Psoas muscle (tissue), 8 donors: Measurements from ENCODE around the gene TPPP3. TPM values are rescaled to one million over a fixed set of nuclear protein-coding genes. Genes with fewer than 3 reads are reported as not detected.

ENCODE experiments used
- ATAC-seq, 4 donors: fragments of 200-7000 bp; cut with Tn5 transposase; one replicate each; pipeline ENCODE4 v1.9.1; 2020; ENCODE audit warnings: moderate library complexity in 3 of 4, mild to moderate bottlenecking in 2 of 4
- DNase-seq, 2 donors: peaks; one replicate each; pipeline ENCODE4 v3.0.0-alpha.2; 2020
- H3K27ac ChIP-seq: fragments of 200-600 bp; one replicate; pipeline ENCODE4 v1.8.0; 2022
- H3K27me3 ChIP-seq, 3 donors: fragments of 200-600 bp in 1 of 3; one replicate each; pipeline versions ENCODE4 v1.6.1 to v1.8.0; 2013 to 2022; ENCODE audit warnings: low read length in 2 of 3, mild to moderate bottlenecking in 2 of 3, moderate library complexity in 1 of 3; ENCODE audit not compliant: insufficient read depth in 3 of 3
- H3K36me3 ChIP-seq, 2 donors: fragments of 200-600 bp in 1 of 2; one replicate each; pipeline versions ENCODE4 v1.6.1 to v1.8.0; 2013 to 2022; ENCODE audit warnings: low read depth in 1 of 2, mild to moderate bottlenecking in 1 of 2, moderate library complexity in 1 of 2; ENCODE audit not compliant: insufficient read depth in 1 of 2
- H3K4me1 ChIP-seq: fragments of 200-600 bp; one replicate; pipeline ENCODE4 v1.8.0; 2022
- H3K4me3 ChIP-seq: fragments of 200-600 bp; one replicate; pipeline ENCODE4 v1.8.0; 2022; ENCODE audit warnings: mild to moderate bottlenecking
- H3K9me3 ChIP-seq: fragments of 200-600 bp; one replicate; pipeline ENCODE4 v1.8.0; 2022
- WGBS, 3 donors: extraction: QIAGEN DNeasy Blood & Tissue Kit; methylation state at CpG; one replicate each; pipeline versions ENCODE4 v1.1.6 to v1.1.7; 2013; 5-methylcytosine and 5-hydroxymethylcytosine counted together
- intact Hi-C, 2 donors: fragments of 100-400 bp; cut with DNase I; formaldehyde crosslinking; loops; one replicate each; pipeline versions ENCODE4 v1.11.0 to v1.14.2; 2022
- polyA plus RNA-seq, 3 donors: library from polyadenylated mRNA; stranded (reverse); fragments of 200-250 nt; gene quantifications; one replicate each; pipeline ENCODE4 v1.2.3, GENCODE V29; 2013
- total RNA-seq, 4 donors: library from RNA; stranded (reverse); fragmentation: NEBNext Ultra II Directional in 2 of 4; extraction: Animal tissue kit (Norgen Biotek cat#: 25700) in 2 of 4; gene quantifications; one replicate each; pipeline versions ENCODE4 v1.2.1 to v1.2.4, GENCODE V29; 2021 to 2023
- TF ChIP-seq, protein P1 (sequence below): fragments of 200-600 bp; IDR thresholded peaks from one replicate; pipeline ENCODE4 v1.8.0; 2022; ENCODE audit warnings: antibody characterized with exemption
- donor health status: healthy with polysubstance abuse.
- donor health status: DM: no; HTN: no; CAD: no; lungs with moderate emphysema.
- donor health status: Bipolar disorder and iron deficiency.
- donor health status: healthy.
- donor health status: DM: yes; HTN: yes; CAD: no.
- donor health status: DM: no; HTN: no; CAD: no.
- donor health status: DM: no; HTN: no; CAD: no.
- donor health status: DM: yes; HTN: yes; CAD: no.

The TPPP3 gene
- total and polyA plus RNA-seq, 7 donors: 5.3 to 36.4 (median 21.4) TPM

DNA sequence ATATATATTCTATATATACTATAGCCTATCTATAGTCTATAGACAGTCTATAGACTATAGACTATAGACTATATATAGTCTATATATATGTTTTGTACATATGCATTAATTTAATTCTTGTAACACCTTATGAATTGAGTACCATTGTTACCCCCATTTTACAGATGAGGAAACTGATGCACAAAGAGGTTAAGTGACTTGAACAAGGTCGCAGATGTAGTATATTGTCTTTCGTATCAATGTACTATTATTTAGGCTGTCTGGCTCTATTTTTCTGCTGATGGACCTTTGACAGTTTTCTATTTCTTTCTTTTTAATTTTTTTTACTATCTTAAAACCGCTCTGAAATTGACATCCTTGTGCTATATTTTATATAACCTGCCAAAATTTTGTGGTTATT lies 52.0 kb downstream of the TPPP3 start:
- H3K4me3 ChIP-seq: no peak overlapping the region

More for the DNA sequence above, 52.0 kb downstream of the TPPP3 start:
- TF ChIP-seq, protein P1, sequence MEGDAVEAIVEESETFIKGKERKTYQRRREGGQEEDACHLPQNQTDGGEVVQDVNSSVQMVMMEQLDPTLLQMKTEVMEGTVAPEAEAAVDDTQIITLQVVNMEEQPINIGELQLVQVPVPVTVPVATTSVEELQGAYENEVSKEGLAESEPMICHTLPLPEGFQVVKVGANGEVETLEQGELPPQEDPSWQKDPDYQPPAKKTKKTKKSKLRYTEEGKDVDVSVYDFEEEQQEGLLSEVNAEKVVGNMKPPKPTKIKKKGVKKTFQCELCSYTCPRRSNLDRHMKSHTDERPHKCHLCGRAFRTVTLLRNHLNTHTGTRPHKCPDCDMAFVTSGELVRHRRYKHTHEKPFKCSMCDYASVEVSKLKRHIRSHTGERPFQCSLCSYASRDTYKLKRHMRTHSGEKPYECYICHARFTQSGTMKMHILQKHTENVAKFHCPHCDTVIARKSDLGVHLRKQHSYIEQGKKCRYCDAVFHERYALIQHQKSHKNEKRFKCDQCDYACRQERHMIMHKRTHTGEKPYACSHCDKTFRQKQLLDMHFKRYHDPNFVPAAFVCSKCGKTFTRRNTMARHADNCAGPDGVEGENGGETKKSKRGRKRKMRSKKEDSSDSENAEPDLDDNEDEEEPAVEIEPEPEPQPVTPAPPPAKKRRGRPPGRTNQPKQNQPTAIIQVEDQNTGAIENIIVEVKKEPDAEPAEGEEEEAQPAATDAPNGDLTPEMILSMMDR: no peak
- Histone ChIP-seq H3K4me1 (no peaks in the 10 kb centered on the region), H3K27ac (no peak overlapping the region), H3K9me3 (no peaks in the 10 kb centered on the region), H3K27me3 (no peaks in the 10 kb centered on the region), H3K36me3 (no peaks in the 10 kb centered on the region)
- WGBS, 3 donors: 89 to 96% (median 93%) methylated on average over 3 of the region's 3 CpGs
- intact Hi-C loops: no loop called here
- DNase-seq: no peak
- no peak for ATAC-seq

Other genes with a start within 250 kb of the TPPP3 start
- gene B3GNT9, start 242.5 kb downstream of the TPPP3 start, total RNA-seq: 1 to 10 TPM in 3 of 4 donors, under 1 TPM in 1; 0.69 to 4.1 (median 2.3) TPM
- gene B3GNT9, start 242.5 kb downstream of the TPPP3 start, polyA plus RNA-seq: 1 to 10 TPM in 1 of 3 donors, under 1 TPM in 2; 0.75 to 1.8 (median 0.86) TPM
- gene TRADD, start 233.6 kb downstream of the TPPP3 start, total RNA-seq: 1 to 10 TPM; 3.9 to 6.7 (median 5.9) TPM
- 10 to 100 TPM in 2 of 3 donors, 1 to 10 TPM in 1; 7.4 to 14.2 (median 10.7) TPM for gene TRADD, start 233.6 kb downstream of the TPPP3 start, polyA plus RNA-seq
- 1 to 10 TPM; 4.5 to 8.6 (median 5.9) TPM for gene FBXL8, start 233.5 kb downstream of the TPPP3 start, total RNA-seq
- 1 to 10 TPM; 5.1 to 8.0 (median 5.9) TPM for gene FBXL8, start 233.5 kb downstream of the TPPP3 start, polyA plus RNA-seq
- 10 to 100 TPM; 44.3 to 97.3 (median 57.6) TPM for gene HSF4, start 228.8 kb downstream of the TPPP3 start, total RNA-seq
- gene HSF4, start 228.8 kb downstream of the TPPP3 start, polyA plus RNA-seq: 10 to 100 TPM; 15.1 to 47.8 (median 47.4) TPM
- gene NOL3, start 223.0 kb downstream of the TPPP3 start, total RNA-seq: 100 to 1,000 TPM in 2 of 4 donors, 10 to 100 TPM in 2; 53.6 to 114 (median 88.0) TPM
- 100 to 1,000 TPM in 1 of 3 donors, 10 to 100 TPM in 2; 90.6 to 133 (median 93.9) TPM for gene NOL3, start 223.0 kb downstream of the TPPP3 start, polyA plus RNA-seq
- gene MATCAP1, start 209.5 kb downstream of the TPPP3 start, total RNA-seq: 1 to 10 TPM; 5.9 to 8.0 (median 6.6) TPM
- gene MATCAP1, start 209.5 kb downstream of the TPPP3 start, polyA plus RNA-seq: 1 to 10 TPM; 4.2 to 9.7 (median 4.5) TPM
- 1 to 10 TPM in 3 of 4 donors, under 1 TPM in 1; 0.91 to 1.9 (median 1.2) TPM for gene EXOC3L1, start 203.4 kb downstream of the TPPP3 start, total RNA-seq
- 1 to 10 TPM in 1 of 3 donors, under 1 TPM in 2; 0.84 to 3.4 (median 0.97) TPM for gene EXOC3L1, start 203.4 kb downstream of the TPPP3 start, polyA plus RNA-seq
- gene E2F4, start 201.3 kb downstream of the TPPP3 start, total RNA-seq: 10 to 100 TPM; 22.6 to 56.2 (median 45.9) TPM
- 100 to 1,000 TPM in 1 of 3 donors, 10 to 100 TPM in 2; 45.0 to 106 (median 67.3) TPM for gene E2F4, start 201.3 kb downstream of the TPPP3 start, polyA plus RNA-seq
- gene ELMO3, start 194.4 kb downstream of the TPPP3 start, total RNA-seq: under 1 TPM; 0.26 to 0.79 (median 0.42) TPM
- gene ELMO3, start 194.4 kb downstream of the TPPP3 start, polyA plus RNA-seq: under 1 TPM; 0.35 to 0.82 (median 0.53) TPM
- gene TMEM208, start 166.4 kb downstream of the TPPP3 start, total RNA-seq: 10 to 100 TPM; 10.1 to 32.7 (median 20.5) TPM
- gene TMEM208, start 166.4 kb downstream of the TPPP3 start, polyA plus RNA-seq: 100 to 1,000 TPM in 1 of 3 donors, 10 to 100 TPM in 2; 64.3 to 111 (median 91.9) TPM
- gene FHOD1, start 146.0 kb downstream of the TPPP3 start, total RNA-seq: 100 to 1,000 TPM in 3 of 4 donors, 10 to 100 TPM in 1; 61.5 to 154 (median 124) TPM
- 10 to 100 TPM; 16.9 to 48.7 (median 27.2) TPM for gene FHOD1, start 146.0 kb downstream of the TPPP3 start, polyA plus RNA-seq
- 1 to 10 TPM in 3 of 4 donors, under 1 TPM in 1; 0.59 to 1.7 (median 1.4) TPM for gene SLC9A5, start 144.5 kb downstream of the TPPP3 start, total RNA-seq
- gene SLC9A5, start 144.5 kb downstream of the TPPP3 start, polyA plus RNA-seq: 1 to 10 TPM in 1 of 3 donors, under 1 TPM in 2; 0.52 to 1.1 (median 0.91) TPM
- 1 to 10 TPM in 2 of 4 donors, under 1 TPM in 2; 0.28 to 1.9 (median 1.3) TPM for gene PLEKHG4, start 114.0 kb downstream of the TPPP3 start, total RNA-seq
- gene PLEKHG4, start 114.0 kb downstream of the TPPP3 start, polyA plus RNA-seq: under 1 TPM; 0.60 to 1.00 (median 0.98) TPM
- not detected for gene KCTD19, start 66.8 kb downstream of the TPPP3 start, total RNA-seq
- gene KCTD19, start 66.8 kb downstream of the TPPP3 start, polyA plus RNA-seq: under 1 TPM in 1 of 3 donors, not detected in 2; 0.03 TPM
- not detected for gene LRRC36, start 66.7 kb downstream of the TPPP3 start, total RNA-seq
- under 1 TPM; 0.06 to 0.25 (median 0.11) TPM for gene LRRC36, start 66.7 kb downstream of the TPPP3 start, polyA plus RNA-seq
- gene ZDHHC1, start 23.0 kb upstream of the TPPP3 start, total RNA-seq: 10 to 100 TPM in 1 of 4 donors, 1 to 10 TPM in 3; 5.8 to 11.0 (median 6.9) TPM
- gene ZDHHC1, start 23.0 kb upstream of the TPPP3 start, polyA plus RNA-seq: 1 to 10 TPM; 1.7 to 5.0 (median 2.9) TPM
- under 1 TPM; 0.16 to 0.71 (median 0.39) TPM for gene HSD11B2, start 37.6 kb upstream of the TPPP3 start, total RNA-seq
- under 1 TPM; 0.11 to 0.35 (median 0.17) TPM for gene HSD11B2, start 37.6 kb upstream of the TPPP3 start, polyA plus RNA-seq
- gene ATP6V0D1, start 87.7 kb upstream of the TPPP3 start, total RNA-seq: 100 to 1,000 TPM in 1 of 4 donors, 10 to 100 TPM in 3; 81.2 to 104 (median 87.3) TPM
- gene ATP6V0D1, start 87.7 kb upstream of the TPPP3 start, polyA plus RNA-seq: 10 to 100 TPM; 60.2 to 92.4 (median 62.8) TPM
- not detected for gene AGRP, start 90.0 kb upstream of the TPPP3 start, total RNA-seq
- not detected for gene AGRP, start 90.0 kb upstream of the TPPP3 start, polyA plus RNA-seq
- 10 to 100 TPM; 34.1 to 58.1 (median 49.5) TPM for gene RIPOR1, start 135.3 kb upstream of the TPPP3 start, total RNA-seq
- 10 to 100 TPM; 16.5 to 27.4 (median 20.6) TPM for gene RIPOR1, start 135.3 kb upstream of the TPPP3 start, polyA plus RNA-seq
- 10 to 100 TPM; 22.1 to 26.5 (median 26.0) TPM for gene CTCF, start 169.0 kb upstream of the TPPP3 start, total RNA-seq
- gene CTCF, start 169.0 kb upstream of the TPPP3 start, polyA plus RNA-seq: 10 to 100 TPM; 17.7 to 44.7 (median 18.9) TPM